GM19238 (cell line): ENCODE results near the gene OTOGL.
A peak's percentile ranks its signal among the peaks of the same experiment; 100 is the strongest.

Experiments
- DNase-seq: peaks from one replicate; pipeline ENCODE4 v3.0.0; 2011; ENCODE audit warnings: low spot score; ENCODE audit not compliant: insufficient read length

Gene OTOGL

GRCh38 chr12:80352474-80352873 is 253.1 kb downstream of the OTOGL start:
- no peak for DNase-seq

GRCh38 chr12:80353254-80353653 is 253.9 kb downstream of the OTOGL start:
- DNase-seq: no peak

- no peak for DNase-seq
Measured at GRCh38 chr12:80356097-80356496, 256.8 kb downstream of the OTOGL start.

- DNase-seq: no peak
Measured at GRCh38 chr12:80359703-80360102, 260.4 kb downstream of the OTOGL start.

- no peak for DNase-seq
Measured at GRCh38 chr12:80364056-80364455, 264.7 kb downstream of the OTOGL start.

- no peak for DNase-seq
Measured at GRCh38 chr12:80373666-80374065, 274.3 kb downstream of the OTOGL start.

- no peak for DNase-seq
Measured at GRCh38 chr12:80374615-80375014, 275.3 kb downstream of the OTOGL start.

- DNase-seq: no peak
Measured at GRCh38 chr12:80377140-80377794, 277.9 kb downstream of the OTOGL start.

- DNase-seq: no peak
Measured at GRCh38 chr12:80381121-80381520, 281.8 kb downstream of the OTOGL start.

- DNase-seq: no peak
Measured at GRCh38 chr12:80382254-80382653, 282.9 kb downstream of the OTOGL start.

- no peak for DNase-seq
Measured at GRCh38 chr12:80400571-80400991, 301.2 kb downstream of the OTOGL start.

- DNase-seq: no peak
Measured at GRCh38 chr12:80401191-80401590, 301.9 kb downstream of the OTOGL start.

GRCh38 chr12:80404629-80405028 is 305.3 kb downstream of the OTOGL start:
- no peak for DNase-seq

- no peak for DNase-seq
Measured at GRCh38 chr12:80406253-80406652, 306.9 kb downstream of the OTOGL start.

GRCh38 chr12:80411787-80412186 is 312.4 kb downstream of the OTOGL start:
- no peak for DNase-seq

- DNase-seq: peak; percentile 3
Measured at GRCh38 chr12:80412343-80412953, 313.1 kb downstream of the OTOGL start.

- no peak for DNase-seq
Measured at GRCh38 chr12:80413462-80413861, 314.1 kb downstream of the OTOGL start.

GRCh38 chr12:80415466-80415865 is 316.1 kb downstream of the OTOGL start:
- no peak for DNase-seq

GRCh38 chr12:80419644-80420043 is 320.3 kb downstream of the OTOGL start:
- DNase-seq: no peak

GRCh38 chr12:80420075-80420474 is 320.7 kb downstream of the OTOGL start:
- no peak for DNase-seq

GRCh38 chr12:80422550-80422949 is 323.2 kb downstream of the OTOGL start:
- DNase-seq: no peak
